Activated CD8-positive, alpha-beta memory T cell treated with anti-CD3 and anti-CD28 coated beads, Interleukin-2, amount 50 U/mL, for 4 hours (primary cell): Measurements from ENCODE around the gene EXD3.
"Not testable (repeated sequence)": the region's sequence is repeated elsewhere in the genome, so short reads cannot be mapped to it uniquely, and the experiment has no call there.

ENCODE experiments used
- DNase-seq: peaks from one replicate; pipeline ENCODE4 v3.0.0-alpha.2; 2020

Gene EXD3

DNA sequence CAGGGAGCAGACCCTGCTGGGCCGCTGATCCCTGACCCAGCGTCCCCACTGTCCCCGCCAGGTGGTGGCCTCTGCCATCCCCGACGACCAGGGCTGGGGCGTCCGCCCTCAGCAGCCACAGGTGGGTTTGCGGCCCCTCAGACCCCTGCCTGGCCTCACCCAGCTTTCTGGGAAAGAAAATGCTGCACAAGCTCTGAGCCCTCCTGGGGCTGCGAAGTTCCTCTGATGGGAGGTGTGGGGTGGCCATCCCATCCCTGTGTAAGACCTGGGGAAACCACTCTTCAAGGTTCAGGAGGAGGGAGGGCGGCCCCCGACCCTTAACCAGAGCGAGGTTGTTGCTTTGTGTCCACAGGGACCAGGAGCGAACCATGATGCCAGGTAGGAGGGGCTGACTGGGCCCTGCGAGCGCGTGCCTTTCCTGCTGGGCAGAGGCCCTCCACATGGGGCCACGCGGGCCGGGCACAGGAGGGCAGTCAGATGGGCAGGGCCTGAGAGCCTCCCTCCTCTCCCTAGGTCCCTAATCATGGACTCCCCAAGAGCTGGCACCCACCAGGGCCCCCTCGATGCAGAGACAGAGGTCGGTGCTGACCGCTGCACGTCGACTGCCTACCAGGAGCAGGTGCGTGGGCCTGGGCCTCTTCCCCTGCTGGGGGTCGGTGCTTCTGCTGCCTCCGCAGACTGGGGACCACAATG is 7.9 kb upstream of the EXD3 start:
- DNase-seq, result peak; percentile 14

- no peak for DNase-seq
These were observed 7.2 kb upstream of the EXD3 start for GRCh38 chr9:137429974-137430722.

GRCh38 chr9:137429546-137429890 is 6.6 kb upstream of the EXD3 start:
- DNase-seq, result peak; percentile 6

DNA sequence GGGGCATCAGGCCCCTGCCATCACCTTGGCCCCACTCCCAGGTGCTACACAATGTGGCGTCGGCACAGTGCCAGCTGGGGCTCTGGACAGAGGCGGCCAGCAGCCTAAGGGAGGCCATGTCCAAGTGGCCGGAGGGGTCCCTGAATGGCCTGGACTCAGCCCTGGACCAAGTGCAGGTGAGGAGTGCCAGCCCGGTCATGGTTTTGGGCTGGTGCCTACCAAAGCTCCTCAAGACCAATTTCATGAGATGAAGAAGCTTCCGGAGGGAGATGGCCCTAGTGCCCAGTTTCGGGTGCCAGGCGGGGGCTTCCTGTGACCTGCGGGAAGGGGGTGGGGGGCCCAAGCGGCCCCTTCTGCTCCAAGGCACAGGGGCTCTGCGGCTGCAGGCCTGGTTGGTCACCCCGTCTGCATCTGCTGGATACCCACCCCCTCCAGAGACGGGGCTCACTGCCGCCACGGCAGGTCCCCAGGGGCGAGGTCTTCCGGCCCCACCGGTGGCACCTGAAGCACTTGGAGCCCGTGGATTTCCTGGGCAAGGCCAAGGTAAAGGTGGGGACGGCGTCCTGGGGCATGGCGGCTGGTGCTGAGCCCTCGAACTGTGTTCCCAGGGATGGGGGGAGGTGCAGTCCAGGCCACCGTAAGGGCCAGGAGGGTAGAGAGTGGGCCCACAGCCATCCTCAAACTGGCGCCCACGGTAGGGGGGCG is 6.0 kb upstream of the EXD3 start:
- DNase-seq, result no peak

DNA sequence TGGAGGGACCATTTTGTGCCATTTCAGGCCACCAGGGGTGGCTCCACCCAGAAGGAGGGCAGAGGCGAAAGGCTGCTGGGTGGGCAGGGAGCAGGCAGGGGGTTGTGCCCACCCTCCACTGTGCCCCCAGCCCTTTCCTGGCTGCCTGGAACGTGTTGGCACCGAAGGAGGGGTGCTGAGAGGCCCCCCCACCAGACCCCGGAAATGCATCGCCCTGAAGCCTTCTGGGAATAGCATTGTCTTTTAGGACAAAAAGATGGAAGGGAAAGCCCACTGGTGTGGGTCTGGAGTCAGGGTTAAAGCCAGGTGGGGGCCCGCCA is 5.3 kb upstream of the EXD3 start:
- DNase-seq, result no peak

DNA sequence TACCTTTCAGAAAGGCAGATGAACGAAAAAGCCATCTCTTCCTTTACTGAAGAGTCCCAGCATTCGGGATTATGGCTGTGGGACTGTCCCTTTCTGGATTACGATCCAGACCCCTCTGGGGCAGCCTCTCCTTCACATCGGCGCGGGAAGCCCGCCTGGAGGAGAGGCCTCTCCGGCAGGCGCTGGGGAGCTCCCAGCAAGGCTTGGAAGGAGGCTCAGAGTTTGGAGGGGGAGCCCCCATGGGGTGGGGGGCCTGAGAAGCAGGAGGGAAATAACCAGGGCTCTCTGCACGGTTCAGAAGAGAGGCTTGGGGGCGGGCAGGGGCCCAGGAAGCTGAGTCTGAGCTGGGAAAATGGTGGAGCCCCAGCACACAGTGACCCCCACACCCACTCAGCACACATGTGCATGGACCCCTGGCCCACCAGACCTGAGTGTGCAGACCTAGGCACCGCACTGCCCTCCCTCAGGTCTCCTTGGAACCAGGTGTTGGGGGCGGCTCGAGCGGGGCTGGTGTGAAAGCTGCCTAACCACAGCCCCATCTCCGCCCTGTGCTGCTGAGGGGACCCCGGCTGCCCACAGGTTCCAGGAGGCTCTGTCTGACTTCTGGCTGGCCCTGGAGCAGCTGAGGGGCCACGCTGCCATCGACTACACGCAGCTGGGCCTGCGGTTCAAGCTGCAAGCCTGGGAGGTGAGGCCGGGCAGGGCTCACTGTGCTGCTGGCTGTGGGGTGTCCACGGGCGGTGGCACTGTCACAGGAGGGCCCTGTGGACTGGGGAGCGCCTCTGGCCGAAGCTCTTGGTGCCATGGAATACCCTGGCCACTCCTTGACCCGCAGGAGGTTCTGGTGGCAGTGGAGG is 4.7 kb upstream of the EXD3 start:
- no peak for DNase-seq

DNA sequence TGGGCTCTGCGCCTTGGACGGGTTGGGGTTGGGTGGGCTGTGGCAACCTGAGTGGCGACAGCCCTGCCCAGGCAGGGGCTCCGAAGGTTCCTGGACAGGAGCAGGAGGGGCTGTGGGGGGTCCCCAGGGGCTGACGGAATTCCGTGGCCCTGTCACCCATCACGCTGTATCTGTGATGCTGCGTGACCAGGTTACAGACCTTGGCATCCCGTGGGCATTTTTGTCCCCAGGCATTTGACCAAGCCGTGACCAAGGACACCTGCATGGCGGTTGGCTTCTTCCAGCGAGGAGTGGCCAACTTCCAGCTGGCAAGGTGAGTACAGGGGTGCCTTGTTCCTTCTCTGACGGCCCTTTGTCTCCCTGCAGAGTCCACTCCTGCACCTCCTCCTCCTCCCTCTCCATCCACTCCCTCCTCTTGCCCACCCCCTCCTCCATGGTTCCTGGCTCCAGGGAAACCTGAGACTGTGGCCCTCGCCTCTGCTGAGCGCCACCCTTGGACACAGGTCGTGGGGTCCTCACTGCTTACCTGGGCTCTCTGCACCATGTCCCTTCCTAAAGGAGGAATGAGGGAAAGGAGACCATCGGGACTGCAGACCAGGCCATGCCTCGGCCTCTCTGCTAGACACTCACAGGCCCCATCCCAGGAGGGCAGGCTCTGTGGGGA is 3.2 kb upstream of the EXD3 start:
- DNase-seq, result no peak

- no peak for DNase-seq
These were observed 741 bp upstream of the EXD3 start for GRCh38 chr9:137423514-137424291.

GRCh38 chr9:137421838-137422603 is 941 bp downstream of the EXD3 start:
- no peak for DNase-seq

DNA sequence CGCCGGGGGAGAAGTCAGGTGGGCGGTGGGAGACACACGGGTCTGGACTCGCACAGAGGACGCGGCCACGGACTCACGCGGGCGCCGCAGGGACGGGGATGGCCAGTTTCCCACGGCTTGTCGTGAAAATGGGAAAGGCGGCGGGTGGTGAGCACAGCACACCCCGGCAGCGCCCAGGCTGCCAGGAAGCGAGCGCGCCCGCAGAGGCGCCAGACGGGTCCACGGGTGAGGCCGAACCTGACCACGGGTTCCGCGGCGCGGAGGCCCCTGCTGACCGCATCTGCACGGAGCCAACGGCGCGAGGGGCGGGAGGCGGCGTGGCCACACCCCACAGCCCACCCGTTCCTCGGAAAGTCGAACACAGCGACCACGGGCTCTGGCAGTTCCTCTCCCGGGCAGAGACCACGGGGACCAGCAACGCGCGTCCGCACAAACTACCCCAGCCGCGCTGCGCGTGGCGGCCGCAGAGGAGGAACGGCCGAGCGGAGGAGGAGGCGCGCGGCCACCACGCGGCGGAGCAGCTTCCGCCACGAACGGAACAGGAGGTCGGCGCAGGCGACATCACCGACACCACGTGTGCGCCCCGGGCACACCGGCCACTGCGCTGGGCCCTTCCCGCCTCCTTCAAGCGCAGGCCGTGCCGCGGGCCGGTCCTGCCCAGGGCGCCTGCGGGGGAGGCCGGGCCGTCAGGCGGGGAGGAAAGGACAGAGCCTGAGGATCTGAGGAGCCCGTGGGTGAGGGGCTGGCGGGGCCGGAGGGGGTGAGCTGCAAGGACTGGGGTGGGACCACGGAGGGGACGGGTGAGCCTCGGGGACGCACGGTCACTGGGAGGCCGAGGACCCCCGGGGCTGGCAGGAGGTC is 5.6 kb downstream of the EXD3 start:
- DNase-seq, result no peak

- no peak for DNase-seq
These were observed 6.3 kb downstream of the EXD3 start for GRCh38 chr9:137416563-137417151.

DNA sequence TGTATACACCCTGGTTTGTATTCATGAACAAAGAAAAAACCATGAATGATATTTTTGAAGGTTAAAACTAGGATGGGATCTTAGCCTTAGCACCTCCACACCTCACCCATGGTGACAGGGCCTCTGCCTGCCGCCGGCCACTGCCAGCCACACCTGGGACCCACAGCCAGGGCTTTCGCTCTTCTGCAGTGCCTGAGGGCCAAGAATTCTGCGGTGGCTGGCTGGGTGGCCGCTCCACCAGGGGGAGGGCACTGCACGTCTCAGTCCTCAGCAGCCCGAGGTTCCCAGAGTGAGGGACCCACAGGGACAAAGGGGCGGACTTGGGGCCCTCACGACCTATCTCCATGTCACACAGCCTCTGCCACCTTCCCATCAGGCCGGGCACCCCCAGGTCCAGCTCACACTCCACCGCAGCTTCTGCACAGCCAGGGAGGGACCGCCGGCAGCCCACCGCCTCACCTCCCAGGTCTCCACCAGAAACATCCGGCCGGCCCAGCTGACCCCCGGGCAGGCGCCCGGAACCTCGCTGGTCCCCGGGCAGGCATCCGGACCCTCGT is 6.9 kb downstream of the EXD3 start:
- DNase-seq, result no peak

DNA sequence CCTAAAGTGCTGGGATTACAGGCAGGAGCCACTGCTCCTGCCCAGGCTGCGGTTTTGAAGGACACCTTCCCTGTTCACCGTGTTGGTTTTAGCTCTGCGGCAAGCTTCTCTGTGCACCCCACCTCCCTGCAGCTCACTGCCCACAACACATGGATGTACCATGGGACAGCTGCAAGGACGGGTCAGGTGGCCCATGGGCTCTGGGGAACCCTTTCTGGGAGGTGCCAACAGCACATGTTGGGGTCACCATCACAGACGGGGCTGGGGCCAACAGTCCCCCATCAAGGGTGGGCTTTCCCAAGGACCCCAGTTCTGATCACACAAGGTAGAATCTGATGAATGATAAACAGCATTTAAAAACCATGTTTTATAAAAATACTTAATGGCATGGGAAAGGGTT is 7.5 kb downstream of the EXD3 start:
- no peak for DNase-seq

DNA sequence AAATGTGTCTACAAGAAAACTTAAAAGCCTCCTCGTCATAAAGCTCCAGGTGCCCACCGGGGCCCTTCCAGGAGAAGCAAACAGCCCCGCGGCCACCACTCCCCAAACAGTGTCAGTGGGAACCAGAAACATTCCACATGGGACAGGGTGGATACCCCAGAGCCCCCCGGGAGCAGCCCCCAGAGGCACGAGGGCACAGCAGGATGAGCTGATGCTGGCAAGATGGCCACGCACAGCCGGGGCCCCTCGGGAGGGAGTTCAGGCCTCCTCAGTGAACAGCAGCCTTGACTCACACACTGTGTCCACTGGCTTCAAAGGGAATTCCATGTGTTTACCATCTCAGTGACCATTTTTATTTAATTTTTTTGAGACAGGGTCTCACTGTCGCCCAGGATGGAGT is 10.5 kb downstream of the EXD3 start:
- no peak for DNase-seq

DNA sequence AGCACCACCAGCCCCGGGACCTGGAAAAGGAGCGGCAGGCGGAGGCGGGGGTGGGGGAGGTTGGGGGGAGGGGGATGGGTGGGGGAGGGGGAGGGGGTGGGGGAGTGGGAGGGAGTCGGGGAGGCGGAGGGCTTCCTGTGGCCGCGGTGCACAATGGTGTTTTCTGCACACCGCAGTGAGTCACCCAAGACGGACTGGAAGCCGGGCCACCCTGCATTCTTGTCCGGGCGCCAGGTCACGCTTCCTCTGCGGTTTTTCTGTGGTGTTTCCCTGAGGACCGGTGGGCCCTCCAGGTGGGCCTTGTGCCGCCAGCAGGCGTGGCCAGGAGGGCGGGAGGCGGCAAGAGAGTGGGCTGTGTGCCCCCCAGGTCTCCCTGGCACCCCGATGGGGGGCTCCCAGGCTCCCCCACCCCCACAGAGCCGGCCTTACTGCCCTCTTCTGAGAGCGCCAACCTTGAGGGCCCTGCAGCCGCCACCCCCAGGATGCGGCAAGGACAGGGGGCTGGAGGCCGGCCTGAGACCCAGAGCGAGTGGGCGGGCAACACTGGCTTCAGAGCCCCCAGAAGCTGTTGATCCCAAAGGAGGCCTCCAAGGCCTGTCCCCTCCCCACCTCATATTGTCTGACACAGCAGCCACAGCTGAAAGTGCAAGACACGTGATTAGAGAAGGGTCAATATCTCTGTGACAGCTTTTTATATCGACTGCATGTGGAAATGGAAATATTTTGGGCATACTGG is 11.1 kb downstream of the EXD3 start:
- DNase-seq, result no peak

GRCh38 chr9:137411260-137411644 is 11.7 kb downstream of the EXD3 start:
- no peak for DNase-seq

DNA sequence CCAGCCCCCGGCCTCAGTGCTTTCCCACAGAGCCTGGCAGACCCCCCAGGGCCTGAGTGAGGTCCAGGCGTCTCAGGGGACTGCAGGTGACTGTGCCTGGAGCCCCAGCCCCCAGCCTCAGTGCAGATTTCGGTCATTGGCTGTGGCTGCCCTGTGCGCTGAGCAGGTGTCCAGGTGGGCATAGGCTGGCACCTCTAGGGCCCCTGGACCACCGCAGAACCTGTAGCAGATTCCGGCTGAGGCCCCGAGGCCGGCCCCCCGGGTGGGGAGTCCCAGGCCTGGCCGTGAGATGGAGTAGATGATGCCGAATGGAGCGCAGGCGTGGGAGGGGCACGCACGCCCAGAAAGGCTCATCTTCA is 12.1 kb downstream of the EXD3 start:
- no peak for DNase-seq

- DNase-seq, result not testable (repeated sequence)
These were observed 12.6 kb downstream of the EXD3 start for GRCh38 chr9:137410236-137410890.
